Astrocyte (in vitro differentiated cells and primary cell): ENCODE results near the gene RETREG1.

Experiments
- CTCF ChIP-seq: IDR thresholded peaks from 2 replicates; pipeline ENCODE4 v1.5.1; 2011; ENCODE audit warnings: low read depth, mild to moderate bottlenecking, inconsistent platforms, low read length, moderate library complexity; ENCODE audit not compliant: insufficient read depth
- EZH2 ChIP-seq: IDR thresholded peaks from 2 replicates; pipeline ENCODE4 v1.6.1; 2012; ENCODE audit warnings: mild to moderate bottlenecking, low read length, inconsistent platforms; ENCODE audit not compliant: insufficient read depth

- TF ChIP-seq CTCF (no peak), EZH2 (no peak)
Observed at GRCh38 chr5:16454686-16455085, 162.1 kb downstream of the RETREG1 start.
